ENCODE measurements around the gene FGR.

GRCh38 chr1:27614625-27615344 lies 20.2 kb downstream of the FGR start:
- no peak for TF ChIP-seq CTCF (IDR thresholded peaks at IDR 0.05)
- TF ChIP-seq EZH2 (IDR thresholded peaks at IDR 0.05; ENCODE audit: borderline replicate concordance, insufficient read depth, low read depth, low read length, poor library complexity, severe bottlenecking), result no peak
